ENCODE measurements around the gene TTC39B. TPM values are rescaled to one million over a fixed set of nuclear protein-coding genes. Genes with fewer than 3 reads are reported as not detected.

Gene TTC39B
- total and polyA plus RNA-seq, 2 donors (not counting 3 experiments of a cell fraction or from before 2014, with no cell fraction given), result 1.0 to 5.4 TPM

GRCh38 chr9:15298362-15298761, 8.7 kb downstream of the TTC39B start:
- no peak overlapping the region for H3K4me3 ChIP-seq (replicated peaks in 1 of 3; ENCODE audit: insufficient read depth in 1 of 3, low read depth in 1 of 3, low read length in 3 of 3)
- CTCF ChIA-PET, result no interaction called here
- intact Hi-C loops (cut with micrococcal nuclease), result no loop called here
- dilution Hi-C loops (cut with MboI; ENCODE audit: extremely low pct_ligation_motif_present, low sequenced_read_pairs), result no loop called here
- DNase-seq (ENCODE audit: low read depth, low spot score) (no peak), FAIRE-seq (no peak)
- no peak for TF ChIP-seq MAX (IDR thresholded peaks at IDR 0.05; ENCODE audit: insufficient read depth, insufficient read length)
- no peak for TF ChIP-seq JUN (IDR thresholded peaks at IDR 0.05; ENCODE audit: borderline replicate concordance, insufficient read depth, insufficient read length, low read depth)
- no peak for TF ChIP-seq MYC (IDR thresholded peaks at IDR 0.05; ENCODE audit: low read depth, low read length)
- no peak for TF ChIP-seq GATA2 (IDR thresholded peaks at IDR 0.05; ENCODE audit: insufficient read depth, insufficient read length, low read depth, low read length)
- no peak for TF ChIP-seq EZH2 (IDR thresholded peaks at IDR 0.05; ENCODE audit: borderline replicate concordance, low read depth, low read length, severe bottlenecking)
- no peak for TF ChIP-seq POLR2A (IDR thresholded peaks at IDR 0.05; ENCODE audit: low read depth, low read length)
- TF ChIP-seq, protein P1, sequence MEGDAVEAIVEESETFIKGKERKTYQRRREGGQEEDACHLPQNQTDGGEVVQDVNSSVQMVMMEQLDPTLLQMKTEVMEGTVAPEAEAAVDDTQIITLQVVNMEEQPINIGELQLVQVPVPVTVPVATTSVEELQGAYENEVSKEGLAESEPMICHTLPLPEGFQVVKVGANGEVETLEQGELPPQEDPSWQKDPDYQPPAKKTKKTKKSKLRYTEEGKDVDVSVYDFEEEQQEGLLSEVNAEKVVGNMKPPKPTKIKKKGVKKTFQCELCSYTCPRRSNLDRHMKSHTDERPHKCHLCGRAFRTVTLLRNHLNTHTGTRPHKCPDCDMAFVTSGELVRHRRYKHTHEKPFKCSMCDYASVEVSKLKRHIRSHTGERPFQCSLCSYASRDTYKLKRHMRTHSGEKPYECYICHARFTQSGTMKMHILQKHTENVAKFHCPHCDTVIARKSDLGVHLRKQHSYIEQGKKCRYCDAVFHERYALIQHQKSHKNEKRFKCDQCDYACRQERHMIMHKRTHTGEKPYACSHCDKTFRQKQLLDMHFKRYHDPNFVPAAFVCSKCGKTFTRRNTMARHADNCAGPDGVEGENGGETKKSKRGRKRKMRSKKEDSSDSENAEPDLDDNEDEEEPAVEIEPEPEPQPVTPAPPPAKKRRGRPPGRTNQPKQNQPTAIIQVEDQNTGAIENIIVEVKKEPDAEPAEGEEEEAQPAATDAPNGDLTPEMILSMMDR (IDR thresholded peaks at IDR 0.05; ENCODE audit: extremely low read depth in 1 of 2, insufficient read depth in 1 of 2, low read depth in 1 of 2, low read length in 2 of 2), result no peak
- no peak for TF ChIP-seq POLR2AphosphoS5 (IDR thresholded peaks at IDR 0.05; ENCODE audit: insufficient read depth, low read depth, low read length)
- no peak for TF ChIP-seq FOS (IDR thresholded peaks at IDR 0.05; ENCODE audit: borderline replicate concordance, insufficient read depth, low read length)
- peaks cover 9% of the 10 kb centered on the region for H3K4me1 ChIP-seq (ENCODE audit: control insufficient read depth, extremely low read depth, insufficient read depth, low read length)
- H3K36me3 ChIP-seq (ENCODE audit: control insufficient read depth in 2 of 2, extremely low read depth in 1 of 2, insufficient read depth in 2 of 2, low read length in 2 of 2), result no peaks in the 10 kb centered on the region
- POLR2A ChIA-PET, result no interaction called here
- H3K9me1 ChIP-seq (replicated peaks; ENCODE audit: control insufficient read depth, extremely low read depth, insufficient read depth, low read length), result no peaks in the 10 kb centered on the region
- H3K27me3 ChIP-seq (ENCODE audit: control insufficient read depth in 2 of 2, insufficient read depth in 2 of 2, low read length in 2 of 2), result no peaks in the 10 kb centered on the region
- no peak overlapping the region for H3K27ac ChIP-seq (ENCODE audit: insufficient read depth, low read depth, low read length)
- H3K9me3 ChIP-seq (replicated peaks; ENCODE audit: control insufficient read depth, insufficient read depth, low read length), result no peaks in the 10 kb centered on the region
- BruUV-seq (replicated peaks), result no TSS peak
- no peaks in the 10 kb centered on the region for H3K79me2 ChIP-seq (ENCODE audit: control insufficient read depth, insufficient read depth, low read length)
- no peak overlapping the region for H2AFZ ChIP-seq (ENCODE audit: low read depth, low read length)
- no peak overlapping the region for H3K9ac ChIP-seq (replicated peaks; ENCODE audit: extremely low read depth, insufficient read depth, low read length)
- no peak overlapping the region for H3K4me2 ChIP-seq (ENCODE audit: insufficient read depth, low read length)
- H4K20me1 ChIP-seq (replicated peaks; ENCODE audit: control insufficient read depth, extremely low read depth, insufficient read depth, low read length), result no peaks in the 10 kb centered on the region

All from endothelial cell of umbilical vein (primary cell).